ENCODE data around the gene PPP1R15B.

DNA sequence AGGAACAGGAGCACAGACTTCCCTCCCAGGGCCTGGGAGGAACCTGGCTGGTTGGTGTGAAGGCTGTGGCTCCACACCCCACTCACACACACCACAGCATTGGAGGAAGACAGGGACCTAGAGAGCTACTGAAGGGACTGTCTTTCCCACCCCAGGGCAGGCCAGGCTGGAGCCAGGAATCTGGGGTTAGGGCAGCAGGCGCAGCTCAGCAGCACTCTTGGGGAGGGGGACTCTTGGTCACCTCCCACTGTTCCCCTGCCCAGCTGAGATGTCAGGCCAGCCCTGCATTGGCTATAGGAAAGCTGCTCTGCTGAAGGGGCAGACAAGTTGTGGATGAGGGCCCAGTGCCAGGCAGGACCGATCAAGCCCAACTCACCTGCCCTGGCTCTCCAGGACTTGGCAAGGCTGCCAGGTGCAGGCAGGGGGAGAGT is 50.3 kb downstream of the PPP1R15B start:
- no peak for TF ChIP-seq SMC3 (IDR thresholded peaks at IDR 0.05)
- TF ChIP-seq CHD2 (IDR thresholded peaks at IDR 0.05; ENCODE audit: low read length, partially characterized antibody) = no peak
- TF ChIP-seq, protein P1, sequence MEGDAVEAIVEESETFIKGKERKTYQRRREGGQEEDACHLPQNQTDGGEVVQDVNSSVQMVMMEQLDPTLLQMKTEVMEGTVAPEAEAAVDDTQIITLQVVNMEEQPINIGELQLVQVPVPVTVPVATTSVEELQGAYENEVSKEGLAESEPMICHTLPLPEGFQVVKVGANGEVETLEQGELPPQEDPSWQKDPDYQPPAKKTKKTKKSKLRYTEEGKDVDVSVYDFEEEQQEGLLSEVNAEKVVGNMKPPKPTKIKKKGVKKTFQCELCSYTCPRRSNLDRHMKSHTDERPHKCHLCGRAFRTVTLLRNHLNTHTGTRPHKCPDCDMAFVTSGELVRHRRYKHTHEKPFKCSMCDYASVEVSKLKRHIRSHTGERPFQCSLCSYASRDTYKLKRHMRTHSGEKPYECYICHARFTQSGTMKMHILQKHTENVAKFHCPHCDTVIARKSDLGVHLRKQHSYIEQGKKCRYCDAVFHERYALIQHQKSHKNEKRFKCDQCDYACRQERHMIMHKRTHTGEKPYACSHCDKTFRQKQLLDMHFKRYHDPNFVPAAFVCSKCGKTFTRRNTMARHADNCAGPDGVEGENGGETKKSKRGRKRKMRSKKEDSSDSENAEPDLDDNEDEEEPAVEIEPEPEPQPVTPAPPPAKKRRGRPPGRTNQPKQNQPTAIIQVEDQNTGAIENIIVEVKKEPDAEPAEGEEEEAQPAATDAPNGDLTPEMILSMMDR (IDR thresholded peaks at IDR 0.05) = no peak
- no peak for TF ChIP-seq POLR2A (IDR thresholded peaks at IDR 0.05; ENCODE audit: low read length)

All from A549 (cell line).